GM18861 (cell line): Measurements from ENCODE around the gene CCDC3.

Source experiments
- ATAC-seq: cut with Tn5 transposase; IDR thresholded peaks from one replicate; pipeline ENCODE4 v1.9.1; 2021; ENCODE audit not compliant: unreplicated experiment

The CCDC3 gene

DNA sequence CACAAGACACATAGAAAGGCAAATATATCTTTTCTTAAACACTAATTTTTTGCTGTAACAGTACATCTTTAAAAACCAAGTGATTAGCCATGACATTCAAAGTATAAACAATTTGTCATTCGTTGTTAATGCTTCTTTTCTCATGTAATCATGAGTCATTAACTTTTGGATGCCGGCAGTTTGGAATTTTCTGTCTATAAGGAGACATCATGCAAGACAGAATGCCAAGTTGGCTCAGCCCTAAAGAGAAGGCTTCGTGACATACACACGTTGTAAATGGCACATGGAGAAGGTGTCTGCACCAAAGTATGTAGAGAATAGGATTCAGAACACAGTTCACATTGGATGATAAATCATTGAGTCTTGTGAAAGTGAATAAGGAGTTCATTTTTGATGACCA, 35.9 kb downstream of the CCDC3 start:
- no peak for ATAC-seq

DNA sequence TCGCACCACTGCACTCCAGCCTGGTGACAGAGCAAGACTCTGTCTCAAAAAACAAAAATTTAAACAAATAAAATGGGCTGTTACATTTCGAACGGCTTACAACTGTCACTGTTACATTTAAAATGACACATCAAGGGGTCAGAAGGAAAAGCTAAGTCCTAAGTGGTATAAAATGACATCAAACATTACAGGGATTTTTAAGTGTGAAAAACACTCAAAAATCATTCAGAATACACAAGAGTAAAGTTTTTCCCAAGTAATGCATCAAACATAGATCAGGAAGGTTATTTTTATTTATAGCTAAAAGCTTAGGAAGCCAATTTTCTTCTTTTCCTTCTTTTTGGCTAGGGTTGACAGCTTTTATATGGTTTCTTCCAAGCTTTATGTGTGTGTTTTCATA, 39.0 kb downstream of the CCDC3 start:
- no peak for ATAC-seq

DNA sequence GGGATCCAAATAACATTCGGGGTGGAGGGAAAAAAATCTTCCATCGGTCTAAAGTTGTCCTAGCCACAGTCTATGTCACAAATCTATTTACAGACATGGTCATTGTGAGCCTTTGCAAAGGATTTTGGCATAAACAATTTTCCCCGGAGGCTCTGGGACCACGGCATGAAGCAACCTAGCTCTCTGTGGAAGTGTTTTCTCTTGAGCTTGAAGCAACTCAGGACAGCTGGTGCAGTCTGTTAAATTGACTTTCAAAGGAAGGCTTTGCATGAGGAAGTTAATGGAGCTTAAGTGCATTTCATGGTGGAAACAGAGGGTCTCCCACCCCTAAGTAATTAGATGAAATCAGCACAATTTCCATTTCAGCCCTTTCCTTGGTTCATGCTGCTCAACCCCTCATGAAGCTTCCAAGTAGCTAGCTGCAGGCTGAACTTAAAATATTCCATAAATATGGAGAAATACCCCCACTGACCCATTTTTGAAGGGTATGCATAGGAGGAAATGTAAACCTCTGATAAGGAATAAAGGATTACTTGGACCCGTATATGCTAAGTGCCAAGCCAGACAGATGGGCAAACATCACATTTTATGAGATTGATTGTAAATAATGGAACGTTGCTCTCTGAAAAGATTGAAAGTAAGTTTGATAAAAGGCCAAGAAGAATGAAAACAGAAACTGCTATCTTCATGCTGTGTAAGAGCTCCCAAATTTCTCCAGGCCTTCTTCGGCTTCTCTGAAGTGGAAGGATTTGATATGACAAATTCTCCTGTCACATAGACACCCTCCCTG, 39.9 kb downstream of the CCDC3 start:
- ATAC-seq, result no peak

DNA sequence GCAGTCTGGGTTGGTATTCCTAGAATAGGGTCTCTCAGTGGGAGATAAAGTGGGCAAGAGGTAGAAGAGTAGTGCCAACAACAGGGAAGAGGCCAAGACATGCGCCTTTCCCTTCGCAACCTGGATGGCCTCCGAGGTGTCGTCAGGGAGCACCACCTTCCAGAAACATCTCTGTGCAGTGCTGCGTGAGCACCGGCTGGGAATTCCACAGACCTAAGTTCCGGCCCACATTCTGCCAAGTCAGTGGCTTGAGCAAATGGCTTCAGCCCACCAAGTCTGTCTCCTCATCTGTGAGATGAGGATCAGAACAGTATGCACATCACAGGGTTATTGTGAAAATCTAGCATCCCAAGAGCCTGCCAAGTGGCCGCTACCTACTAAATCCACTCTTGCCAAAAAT, 40.6 kb downstream of the CCDC3 start:
- ATAC-seq, result no peak

DNA sequence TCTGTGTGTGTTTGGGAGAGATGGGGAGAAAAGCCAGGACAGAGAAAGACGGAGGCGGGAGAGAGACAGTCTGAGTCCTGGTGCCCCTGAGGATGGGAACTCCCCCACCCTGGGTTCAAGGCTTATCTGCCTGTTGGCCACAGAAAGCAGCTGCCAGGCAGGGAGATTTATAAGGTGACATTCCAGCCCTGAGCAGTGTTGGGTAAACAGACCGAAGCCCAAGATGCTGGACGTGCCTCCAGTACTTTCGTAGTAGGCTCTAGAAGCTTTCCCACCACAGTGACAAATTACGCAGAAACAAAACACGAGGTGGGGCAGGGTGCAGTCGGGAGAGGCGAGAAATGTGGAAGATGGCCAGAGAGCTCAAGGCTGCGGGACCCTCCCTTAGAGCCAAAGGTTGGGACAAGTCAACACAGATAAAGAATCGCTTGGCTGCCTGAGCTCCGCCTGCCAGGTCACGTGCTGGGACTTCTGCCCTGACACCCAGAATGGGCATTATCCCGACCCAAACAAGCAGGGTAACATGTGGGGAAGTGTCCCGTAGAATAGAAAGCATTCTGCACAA, 41.1 kb downstream of the CCDC3 start:
- no peak for ATAC-seq

DNA sequence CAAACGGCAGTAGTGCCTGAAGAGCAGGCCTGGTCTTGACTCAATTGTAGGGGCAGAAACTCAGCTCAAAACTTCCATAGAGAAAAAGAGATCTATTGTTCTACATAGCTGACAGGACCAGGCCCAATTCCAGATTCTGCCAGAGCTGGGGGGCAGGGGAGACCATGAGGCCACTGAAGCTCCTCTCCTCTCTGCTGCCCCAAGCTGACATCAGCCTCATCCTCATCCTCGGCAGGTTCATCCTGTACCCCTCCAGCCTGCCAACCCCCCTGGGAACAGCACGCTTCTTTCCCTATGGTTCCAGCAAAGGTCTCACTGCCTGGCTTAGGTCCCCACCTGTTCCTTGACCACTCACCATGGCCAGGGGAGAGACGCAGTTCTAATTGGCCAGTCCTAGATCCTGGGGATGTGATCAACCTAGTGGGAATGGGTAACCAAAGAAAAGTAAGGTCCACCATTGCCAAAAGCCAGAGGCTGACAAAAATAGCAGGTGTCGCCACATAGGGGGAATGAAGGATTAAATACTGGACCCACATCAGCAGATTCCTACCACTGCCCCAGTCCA, 42.9 kb downstream of the CCDC3 start:
- no peak for ATAC-seq

DNA sequence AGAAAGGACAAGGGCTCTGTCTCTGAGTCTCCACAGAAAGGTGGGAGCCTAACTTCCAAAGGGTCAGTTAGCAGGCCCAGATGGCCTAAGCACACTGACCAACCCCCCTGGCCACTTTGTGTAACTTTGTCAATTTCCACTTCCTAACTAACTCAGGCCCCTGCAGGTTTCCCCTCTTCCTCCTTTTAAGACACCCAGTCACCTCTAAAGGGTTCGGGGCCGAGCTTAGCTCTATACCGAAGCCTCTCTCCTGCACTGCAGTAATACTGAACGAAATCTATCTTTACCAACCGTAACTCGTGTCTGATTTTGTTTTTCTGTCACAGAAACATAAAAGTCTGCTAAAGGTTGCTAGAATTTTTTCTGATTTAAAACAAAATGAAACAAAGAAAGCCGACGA, 44.4 kb downstream of the CCDC3 start:
- ATAC-seq, result no peak

DNA sequence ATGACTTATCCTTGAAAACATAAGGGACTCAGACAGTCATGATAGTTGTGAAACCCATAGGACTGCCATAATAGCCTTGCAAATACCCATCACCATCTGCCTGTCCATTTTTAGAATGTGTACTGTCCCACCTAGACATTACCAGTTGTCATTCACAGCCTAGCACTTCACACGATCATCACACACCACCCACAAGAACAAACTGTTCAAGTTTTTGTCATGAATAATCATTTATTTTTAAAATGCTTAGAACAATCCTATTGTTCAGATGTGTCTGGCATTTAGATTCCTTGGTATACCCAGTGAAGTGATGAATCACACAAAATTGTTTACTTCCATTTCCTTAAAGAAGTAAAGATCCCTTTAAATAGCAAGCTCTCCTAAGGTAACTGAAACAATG, 46.6 kb downstream of the CCDC3 start:
- ATAC-seq, result no peak

DNA sequence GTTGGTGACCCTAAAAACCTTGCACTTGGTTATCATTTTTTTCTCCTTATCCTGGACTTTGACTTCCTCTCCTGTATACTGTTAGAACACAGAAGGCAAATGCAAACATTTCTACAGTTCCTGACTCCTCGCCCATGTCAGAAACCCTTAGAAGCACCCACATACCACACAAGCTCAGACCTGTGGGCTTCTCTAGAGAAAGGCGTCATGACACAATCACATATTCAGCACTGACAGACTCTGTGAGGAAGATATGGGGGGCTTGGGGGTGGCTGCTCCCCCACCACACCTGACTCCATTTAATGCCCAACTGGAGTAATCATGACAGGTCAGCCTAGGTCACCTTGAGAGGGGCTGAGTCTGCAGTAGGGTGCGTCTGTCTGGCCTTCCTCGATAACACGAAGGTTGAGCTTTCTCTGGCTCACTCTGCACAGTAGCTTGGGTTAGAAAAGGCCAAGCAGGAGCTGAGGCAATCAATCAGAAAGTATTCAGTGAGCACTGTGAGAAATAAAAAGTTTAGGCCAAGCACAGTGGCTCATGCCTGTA, 50.9 kb downstream of the CCDC3 start:
- no peak for ATAC-seq

DNA sequence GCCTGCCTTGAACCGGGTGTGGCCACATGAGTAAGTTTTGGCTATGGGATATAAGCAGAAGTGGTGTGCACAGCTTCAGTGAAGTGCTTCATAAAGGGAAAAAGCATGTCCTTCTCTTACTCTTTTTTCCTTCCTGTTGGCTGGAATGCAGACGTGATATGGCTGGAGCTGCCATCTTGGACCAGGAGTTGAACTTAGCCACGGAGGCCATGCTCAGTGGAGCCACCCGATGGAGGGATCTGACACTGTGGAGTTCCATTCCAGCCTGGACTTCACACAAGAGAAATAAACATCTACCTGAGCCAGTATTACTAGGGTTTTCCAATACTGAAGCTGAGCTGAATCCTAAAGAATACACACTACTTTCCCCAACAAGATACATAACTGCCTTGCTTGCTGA, 52.3 kb downstream of the CCDC3 start:
- ATAC-seq, result no peak

DNA sequence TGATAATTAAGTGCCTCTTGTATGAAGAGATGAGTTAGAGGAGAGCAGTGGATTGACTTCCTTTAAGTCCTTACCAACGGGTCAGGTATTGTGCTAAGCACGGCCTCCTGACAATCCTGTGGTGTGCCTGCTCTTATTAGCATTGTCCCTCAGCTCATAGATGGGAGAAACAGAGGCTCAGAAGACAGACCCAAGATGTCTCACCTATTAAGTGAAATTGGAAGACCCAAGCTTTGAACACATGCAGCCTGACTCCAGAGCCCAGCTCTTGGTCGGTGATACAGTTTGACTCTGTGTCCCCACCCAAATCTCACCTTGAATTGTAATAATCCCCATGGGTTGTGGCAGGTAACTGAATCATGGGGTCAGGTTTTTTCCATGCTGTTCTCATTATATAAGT, 53.8 kb downstream of the CCDC3 start:
- ATAC-seq, result no peak

DNA sequence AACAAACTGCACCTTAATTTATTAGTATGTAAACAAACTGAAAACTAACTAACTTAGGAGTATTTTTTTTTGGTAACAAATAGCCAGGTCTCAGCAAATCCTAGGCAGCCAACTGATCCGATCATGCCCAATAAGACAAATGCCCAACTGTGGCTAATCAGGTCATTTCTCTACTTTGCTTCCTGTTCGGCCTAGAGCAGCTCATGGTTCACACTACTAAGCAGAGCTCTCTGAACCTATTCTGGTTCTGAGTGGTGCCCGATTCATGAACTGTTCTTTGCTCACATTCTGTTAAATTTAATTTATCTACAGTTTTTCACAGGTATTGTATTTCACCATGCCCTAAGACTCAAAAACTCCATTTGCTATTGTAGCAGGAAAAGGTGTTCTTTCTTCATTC, 55.1 kb downstream of the CCDC3 start:
- no peak for ATAC-seq

DNA sequence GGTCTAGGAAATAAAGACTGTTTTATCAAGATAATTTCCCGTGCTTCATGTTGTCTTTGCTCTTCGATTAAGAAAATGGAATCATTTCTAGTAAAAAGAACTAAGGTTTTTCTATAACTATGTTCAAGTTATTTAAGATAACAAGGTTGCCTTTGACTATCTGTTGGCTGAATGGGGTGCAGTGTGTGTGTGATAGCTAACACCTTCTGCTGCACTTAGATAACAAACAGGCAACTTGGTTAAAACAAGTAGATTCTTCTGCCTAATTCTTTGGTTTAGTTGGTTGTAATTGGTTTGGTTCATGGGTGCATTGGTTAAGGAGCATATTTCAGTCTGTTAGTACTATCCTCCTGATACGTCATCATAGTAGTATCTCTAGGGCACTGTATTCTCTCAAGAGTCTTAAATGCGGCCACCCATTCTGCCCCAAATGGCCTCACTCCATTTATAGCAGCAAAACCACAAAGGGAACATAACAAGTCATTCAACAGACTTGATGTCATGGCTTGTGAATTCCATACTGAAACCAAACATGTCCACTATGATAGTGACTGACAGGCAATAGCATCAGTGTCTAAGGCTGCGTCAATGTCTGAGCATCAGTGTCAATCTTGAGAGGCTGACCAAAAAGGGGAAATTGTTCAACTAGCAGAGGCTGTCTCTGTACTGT, 55.7 kb downstream of the CCDC3 start:
- no peak for ATAC-seq

DNA sequence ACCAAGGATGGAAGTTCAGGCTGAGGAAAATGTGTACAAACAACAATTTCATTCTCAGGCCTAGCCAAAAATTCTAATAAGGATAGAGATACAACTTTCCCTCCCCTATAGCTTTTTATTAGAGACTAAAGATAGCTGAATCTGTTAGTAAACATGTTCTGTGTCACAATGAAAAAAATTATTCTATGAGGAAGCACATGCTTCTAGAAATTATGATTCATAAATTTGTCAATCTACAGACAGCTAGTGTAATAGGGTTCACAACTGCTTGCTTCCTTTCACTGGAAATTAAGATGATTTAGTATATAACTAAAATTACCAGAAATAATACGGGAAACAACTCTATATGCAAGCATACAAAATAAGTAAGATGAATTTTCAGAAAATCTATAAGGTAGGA, 56.6 kb downstream of the CCDC3 start:
- ATAC-seq, result no peak

DNA sequence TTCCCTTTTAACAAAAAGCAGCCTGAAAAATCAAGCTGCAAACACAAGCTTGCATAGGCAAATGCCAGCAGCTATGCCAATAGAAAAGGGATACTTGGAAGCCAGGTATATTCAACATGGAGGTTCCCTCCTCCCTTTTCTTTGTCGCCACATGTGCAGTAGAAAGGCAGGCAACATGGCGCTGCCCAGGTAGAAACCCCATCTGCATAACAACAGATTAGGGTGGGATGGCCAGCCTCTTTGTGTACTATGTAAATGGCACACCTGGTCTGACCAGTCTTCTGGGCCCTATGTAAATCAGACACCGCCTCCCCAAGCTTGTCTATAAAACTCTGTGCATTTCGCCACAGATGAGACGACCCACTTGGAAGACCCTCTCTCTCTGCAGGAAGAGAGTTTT, 58.1 kb downstream of the CCDC3 start:
- no peak for ATAC-seq

DNA sequence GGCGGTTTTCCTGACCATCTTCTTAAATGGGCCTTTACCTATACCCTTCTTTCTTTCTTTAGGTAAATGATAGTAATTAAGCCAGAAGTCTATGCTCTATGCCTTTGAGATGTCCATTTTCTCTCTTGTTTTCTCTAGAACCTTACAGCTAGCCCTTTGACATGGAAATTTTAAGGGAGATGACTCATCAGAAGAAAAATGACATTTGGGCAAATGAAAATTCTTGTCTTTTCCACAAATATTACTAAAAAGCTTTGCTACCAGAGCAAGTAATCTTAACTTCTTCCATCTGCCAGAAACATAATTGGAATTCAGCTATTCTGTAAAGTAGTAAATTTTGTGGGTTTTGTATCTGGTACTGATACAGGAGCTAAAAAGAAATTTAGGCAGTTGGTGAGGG, 59.5 kb downstream of the CCDC3 start:
- ATAC-seq, result no peak

DNA sequence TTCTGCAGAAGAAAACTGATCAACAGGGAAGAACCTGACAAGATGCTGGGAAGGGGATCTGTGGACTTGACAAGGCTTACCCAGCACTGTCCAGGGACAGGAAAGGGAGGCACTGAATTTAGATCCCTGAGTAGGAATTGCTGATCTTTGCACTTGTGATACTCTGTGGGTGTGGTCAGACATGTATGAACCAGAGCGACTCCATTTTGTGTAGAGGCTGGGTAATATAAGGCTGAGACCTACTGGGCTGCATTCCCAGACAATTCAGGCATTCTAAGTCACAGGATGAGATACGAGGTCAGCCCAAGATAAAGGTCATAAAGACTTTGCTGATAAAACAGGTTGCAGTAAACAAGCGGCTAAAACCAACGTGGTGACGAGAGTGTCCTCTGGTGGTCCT, 60.7 kb downstream of the CCDC3 start:
- no peak for ATAC-seq

DNA sequence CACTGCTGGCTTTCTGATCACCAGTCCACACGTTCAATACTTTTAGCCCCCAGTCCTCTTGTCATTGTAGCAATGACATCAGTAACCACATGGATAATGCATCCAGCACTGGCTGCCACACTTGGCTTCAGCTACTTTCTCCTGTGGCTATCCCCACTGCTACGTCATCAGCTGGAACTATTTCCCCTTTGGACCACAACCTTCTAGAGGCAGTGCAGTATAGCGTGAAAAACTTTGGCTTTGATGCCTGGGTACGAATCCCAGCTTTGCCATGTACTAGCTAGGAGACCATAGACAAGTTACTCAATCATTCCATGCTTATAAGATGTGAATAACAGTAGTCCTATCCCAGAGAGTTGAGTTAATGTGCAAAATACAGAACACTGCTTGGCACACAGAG, 63.2 kb downstream of the CCDC3 start:
- ATAC-seq, result no peak

DNA sequence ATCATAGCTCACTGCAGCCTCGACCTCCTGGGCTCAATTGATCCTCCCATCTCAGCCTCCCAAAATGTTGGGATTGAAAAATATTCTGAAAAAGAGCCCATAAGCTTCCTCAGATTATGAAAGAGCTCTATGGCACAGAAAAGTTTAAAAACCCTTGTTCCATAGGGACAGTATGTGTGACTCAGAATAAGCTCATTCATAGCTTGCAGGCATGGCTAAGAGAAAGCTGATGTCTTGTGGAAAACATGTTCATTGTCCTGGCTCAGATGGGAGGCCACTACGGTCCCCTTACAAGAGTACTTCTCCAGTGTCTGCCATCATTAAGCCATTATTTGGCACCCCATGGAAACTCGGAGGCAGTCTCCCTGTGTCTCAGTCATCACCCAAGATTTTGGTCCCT, 64.0 kb downstream of the CCDC3 start:
- ATAC-seq, result no peak

DNA sequence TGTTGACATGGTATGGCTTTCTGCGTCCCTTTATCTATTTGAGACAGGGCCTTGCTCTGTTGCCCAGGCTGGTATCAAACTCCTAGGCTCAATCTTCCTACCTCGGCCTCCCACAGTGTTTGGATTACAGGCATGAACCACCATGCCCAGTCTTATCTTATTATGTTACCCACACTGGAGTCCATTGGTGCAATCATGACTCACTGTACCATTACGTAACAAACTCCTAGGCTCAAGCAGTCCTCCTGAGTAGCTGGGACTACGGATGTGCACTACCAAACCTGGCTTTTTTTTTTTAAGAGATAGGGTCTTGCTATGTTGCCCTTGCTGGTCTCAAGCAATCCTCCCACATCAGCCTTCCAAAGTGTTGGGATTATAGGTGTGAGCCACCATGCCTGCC, 66.7 kb downstream of the CCDC3 start:
- no peak for ATAC-seq

DNA sequence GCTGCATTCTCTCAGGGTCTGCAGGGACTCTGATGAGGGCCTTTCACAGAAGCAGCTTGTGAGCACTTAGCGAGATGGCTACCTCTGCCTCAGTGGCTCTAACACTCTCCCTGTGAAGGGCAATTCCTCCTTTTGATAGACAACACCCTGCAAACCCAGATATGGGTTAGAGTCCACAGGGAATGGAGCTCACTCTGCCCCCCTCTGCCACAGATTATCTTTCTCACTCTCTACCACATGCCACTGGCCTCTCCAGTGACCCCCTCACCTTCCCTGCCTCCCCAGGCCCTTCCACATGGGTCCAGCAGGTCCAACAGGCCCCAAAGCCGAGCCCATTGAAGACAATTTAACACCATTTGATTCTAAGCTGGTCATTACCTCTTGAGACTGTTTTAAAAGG, 72.1 kb downstream of the CCDC3 start:
- ATAC-seq, result no peak

DNA sequence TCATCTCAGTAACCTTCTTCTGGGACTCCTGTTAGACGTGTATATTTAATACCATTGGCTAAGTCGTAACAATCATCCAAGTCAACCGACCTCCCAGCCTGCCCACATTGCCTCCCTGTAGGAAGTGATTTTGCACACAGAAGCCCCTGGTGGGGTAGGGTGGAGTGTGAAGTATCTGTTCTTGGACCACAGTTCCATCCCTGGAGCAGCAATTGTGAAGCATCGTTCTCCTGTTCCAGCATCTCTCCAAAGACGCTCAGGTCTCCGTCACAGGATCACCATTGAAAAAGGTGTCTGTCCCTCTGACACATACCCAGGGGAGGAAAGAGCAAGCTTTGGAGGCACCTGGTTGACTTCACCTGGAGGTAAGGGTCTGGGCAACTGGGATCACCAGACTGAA, 72.9 kb downstream of the CCDC3 start:
- ATAC-seq, result no peak
